GM18873 (cell line): ENCODE results near the gene STAP1.

Experiments
- ATAC-seq: cut with Tn5 transposase; IDR thresholded peaks from one replicate; pipeline ENCODE4 v1.9.1; 2021; ENCODE audit warnings: mild to moderate bottlenecking, moderate library complexity, moderate number of reproducible peaks; ENCODE audit not compliant: unreplicated experiment, low FRiP score

Gene STAP1

DNA sequence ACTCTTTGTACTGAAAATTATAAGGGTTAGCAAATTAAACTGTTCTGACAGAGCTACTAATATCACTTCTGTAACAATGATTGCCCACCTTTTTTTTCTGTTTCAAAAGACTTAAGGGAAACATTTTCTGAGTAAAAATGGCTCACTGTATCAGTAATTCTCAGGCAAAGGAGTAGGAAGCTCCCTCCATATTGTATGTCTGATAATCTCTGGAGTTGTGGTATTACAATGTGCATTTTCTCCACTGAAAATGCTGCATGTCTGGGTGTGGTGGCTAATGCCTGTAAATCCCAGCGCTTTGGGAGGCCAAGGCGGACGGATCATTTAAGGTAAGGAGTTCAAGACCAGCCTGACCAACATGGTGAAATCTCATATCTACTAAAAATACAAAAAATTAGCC lies 4.4 kb upstream of the STAP1 start:
- ATAC-seq: no peak

DNA sequence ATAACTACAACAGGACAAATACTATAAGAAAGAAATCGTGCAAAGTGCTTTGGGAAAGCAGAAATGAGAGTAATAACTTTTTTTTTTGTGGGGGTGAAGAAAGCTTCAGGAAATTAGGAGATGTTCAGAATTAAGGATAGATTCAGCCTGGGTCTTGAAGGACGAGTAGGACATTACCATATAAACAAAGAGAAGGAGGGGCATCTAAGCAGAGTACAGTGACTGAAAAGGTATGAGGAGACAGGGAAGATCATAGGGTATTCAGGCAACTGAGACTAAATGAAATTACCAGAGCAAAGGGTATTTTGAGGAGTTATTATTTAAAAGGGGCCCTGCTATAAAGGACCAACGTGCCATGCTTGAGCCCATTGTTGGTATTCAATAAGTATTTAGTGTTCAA lies 3.1 kb upstream of the STAP1 start:
- no peak for ATAC-seq

DNA sequence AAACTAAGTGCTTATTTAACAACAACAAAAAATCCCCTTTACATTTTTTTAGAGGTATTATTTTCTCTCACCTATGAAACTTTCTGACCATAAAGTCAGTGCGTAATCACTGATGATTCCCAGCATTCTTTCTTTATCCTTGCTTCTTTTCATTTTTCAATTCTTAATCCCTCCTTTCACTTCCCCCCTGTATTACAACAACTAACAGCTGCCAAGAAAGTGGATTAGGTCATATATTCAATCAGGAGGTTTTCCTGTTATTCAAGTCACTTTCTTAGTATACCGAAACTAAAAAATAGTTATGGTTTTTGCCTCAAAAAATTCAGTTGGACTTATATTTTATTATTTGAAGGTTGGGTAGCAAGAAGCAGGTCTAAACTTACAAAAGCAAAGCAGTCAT lies 2.1 kb upstream of the STAP1 start:
- ATAC-seq: no peak

DNA sequence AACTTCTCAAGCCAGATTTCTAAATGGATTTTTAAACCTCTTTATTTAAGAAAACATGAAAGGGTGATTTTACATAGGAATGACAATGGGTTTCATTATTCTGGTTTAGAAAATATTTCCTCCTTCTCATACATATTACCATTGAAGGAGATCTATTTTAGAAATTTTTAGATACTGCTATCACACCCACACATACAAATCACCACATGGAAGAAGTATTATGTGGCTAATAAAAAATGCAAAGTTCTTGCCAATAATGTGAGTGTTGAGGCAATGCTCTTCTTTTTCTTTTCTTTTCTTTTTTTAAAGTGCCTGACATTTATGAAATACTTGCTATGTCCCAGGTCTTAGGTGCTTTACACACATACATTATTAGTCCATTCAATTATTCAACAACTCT lies 6.8 kb downstream of the STAP1 start:
- no peak for ATAC-seq

DNA sequence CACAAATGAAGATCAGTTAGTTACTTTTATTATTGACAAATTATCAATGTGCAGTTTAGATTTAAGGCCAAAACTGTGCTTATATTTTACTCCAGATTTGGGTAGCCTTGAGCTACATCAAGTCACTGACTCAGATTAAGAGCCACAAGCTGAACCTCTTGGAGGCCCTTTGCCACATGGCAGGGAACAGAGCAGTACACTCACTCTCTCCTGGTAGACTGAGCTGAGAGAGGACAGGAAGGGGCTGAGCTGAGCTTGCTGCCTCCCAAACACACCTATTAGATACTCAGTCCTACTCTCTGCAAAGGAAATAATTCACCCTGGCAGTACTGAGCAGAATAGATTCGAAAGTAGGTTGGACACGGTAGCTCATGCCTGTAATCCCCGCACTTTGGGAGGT lies 7.8 kb downstream of the STAP1 start:
- no peak for ATAC-seq

- ATAC-seq: no peak
Observed at GRCh38 chr4:67568820-67569219, 10.3 kb downstream of the STAP1 start.

DNA sequence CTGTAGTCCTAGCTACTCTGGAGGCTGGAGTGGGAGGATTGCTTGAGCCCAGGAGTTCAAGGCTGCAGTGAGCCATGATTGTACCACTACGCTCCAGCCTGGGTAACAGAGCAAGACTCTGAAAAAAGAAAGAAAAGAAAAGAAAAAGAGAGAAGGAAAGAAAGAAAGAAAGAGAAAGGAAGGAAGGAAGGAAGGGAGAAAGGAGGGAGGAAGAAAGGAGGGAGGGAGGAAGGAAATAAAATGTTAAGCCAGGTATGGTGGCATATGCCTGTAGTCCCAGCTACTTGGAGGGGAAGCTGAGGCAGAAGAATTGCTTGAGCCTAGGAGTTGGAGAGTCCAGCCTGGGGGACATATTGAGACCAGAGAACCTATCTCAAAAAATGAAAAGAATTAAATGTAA lies 12.0 kb downstream of the STAP1 start:
- no peak for ATAC-seq

DNA sequence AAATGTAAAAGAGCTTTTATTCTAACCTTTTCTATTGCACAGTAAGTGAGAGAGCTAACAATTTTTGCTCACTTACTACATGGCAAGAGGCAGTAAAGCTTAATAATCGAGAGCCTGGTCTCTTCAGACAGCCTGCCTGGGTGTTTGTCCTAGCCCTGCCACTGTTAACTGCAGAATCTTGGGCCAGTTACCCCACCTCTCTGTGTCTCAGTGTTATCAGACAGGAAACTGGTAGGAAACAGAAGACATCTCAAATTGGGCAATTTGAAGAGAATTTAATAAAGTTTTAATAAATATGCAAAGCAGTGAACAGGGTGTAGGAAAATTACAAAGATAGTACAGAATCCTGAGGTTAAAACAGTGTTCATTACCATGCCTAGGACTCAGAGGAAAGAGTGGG lies 13.4 kb downstream of the STAP1 start:
- no peak for ATAC-seq

DNA sequence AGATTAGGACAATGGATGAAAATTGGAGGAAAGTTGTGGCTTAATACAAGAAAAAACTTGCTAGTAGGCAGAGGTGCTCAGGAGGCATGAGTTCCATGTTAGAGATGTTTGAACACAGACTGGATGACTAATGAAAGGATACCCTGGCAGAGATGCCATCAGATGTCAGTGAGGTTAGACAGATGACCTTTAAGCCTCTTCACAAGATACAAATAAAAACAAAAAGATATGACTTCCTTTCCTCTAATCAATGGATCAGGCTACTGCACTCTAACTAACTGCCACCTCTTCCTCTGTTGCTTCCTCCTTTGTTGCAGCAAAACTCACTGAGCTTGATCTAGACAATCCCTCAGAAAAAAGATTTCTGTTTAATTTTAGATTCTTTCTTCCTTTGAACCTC lies 14.7 kb downstream of the STAP1 start:
- no peak for ATAC-seq

DNA sequence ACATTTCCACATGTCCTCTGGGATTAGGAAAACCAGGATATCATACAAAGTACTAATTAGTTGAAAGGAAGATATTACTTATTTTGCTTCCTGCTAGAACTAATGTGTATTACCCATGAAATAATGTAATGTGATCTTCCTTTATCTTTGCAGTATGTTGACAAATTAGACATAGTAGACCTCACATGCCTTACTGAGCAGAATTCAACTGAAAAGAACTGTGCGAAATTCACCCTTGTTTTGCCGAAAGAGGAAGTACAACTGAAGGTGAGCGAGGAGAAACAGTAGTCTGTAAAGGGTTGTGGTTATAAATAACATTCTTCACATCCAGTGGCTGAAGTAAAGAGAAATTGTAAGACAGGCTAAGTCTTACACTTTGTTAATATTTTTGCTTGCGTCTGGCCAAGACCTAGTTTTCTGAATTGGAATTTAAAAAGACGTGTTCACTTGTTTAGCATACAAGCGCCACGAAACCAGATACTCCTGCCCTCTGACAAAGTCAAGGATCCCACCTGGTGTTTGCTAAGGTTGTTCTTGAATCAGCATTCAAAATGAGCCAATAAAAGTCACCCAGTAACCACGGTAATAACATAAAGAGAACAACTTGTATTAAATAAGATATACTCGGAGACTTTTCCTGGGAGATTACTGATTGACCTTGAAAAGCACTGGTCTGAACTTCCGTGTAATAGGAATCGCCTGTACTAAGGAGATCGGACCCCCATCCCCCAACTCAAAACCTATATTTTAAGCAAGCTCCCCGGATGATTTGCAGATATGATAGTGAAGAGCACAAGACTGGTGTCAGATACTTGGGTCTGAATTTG lies 16.9 kb downstream of the STAP1 start:
- ATAC-seq: peak; percentile 95

- ATAC-seq: no peak
Observed at GRCh38 chr4:67576059-67576466, 17.5 kb downstream of the STAP1 start.

DNA sequence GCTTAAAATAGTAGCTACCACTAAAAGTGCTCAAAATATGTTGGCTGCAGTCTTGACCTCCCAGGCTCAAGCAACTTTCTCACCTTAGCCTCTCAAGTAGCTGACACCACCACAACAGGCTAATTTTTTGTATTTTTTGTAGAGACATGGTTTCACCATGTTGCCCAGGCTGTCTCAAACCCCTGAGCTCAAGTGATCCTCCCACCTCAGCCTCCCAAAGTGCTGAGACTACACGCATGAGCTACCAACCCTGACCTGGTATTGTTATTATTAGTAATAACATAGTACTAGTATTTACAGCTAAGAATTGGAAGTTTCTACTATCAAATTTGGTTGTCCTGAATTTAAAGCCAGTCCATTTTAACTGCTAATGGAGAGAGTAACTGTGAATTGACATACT lies 18.0 kb downstream of the STAP1 start:
- peak; percentile 27 for ATAC-seq

GRCh38 chr4:67580577-67580976 lies 22.1 kb downstream of the STAP1 start:
- peak; percentile 35 for ATAC-seq

- peak; percentile 41 for ATAC-seq
Observed at GRCh38 chr4:67581208-67581857, 22.8 kb downstream of the STAP1 start.

DNA sequence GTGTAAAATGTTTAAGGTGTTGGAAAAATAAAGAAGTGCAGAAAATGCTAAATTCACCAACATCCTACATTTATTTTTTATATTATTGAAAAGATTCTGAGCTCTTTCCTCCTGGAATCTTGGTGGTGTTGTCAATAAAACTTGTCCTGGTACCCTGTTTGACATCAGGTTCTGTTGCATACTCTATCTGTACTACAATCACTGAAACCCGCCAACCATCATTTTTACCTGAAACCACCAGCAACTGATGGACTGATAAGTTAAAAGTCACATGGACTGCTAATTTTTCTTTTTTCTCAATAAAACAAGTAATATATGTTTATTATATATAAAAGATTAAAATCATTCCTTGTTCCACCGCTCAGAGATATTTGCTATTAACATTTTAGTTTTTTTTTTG lies 23.4 kb downstream of the STAP1 start:
- ATAC-seq: no peak

DNA sequence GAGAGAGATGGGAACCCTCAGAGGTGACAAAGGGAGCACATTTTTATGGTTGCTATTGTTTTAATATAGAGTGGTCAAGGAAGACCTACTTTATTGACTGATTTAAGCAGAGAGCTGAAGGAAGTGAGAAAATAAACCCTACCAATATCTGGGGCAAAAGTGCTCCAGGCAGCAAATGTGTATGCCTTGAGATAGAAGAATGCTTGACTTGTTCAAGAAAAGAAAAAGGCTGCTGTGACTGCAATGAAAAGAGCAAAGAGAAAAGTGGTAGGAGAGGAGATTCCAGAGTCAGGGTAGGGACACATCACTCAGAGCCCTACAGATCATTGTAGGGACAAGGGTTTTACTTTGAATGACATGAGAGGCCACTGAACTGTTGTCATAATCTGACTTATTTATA lies 26.0 kb downstream of the STAP1 start:
- no peak for ATAC-seq

- ATAC-seq: no peak
Observed at GRCh38 chr4:67587156-67587555, 28.6 kb downstream of the STAP1 start.

DNA sequence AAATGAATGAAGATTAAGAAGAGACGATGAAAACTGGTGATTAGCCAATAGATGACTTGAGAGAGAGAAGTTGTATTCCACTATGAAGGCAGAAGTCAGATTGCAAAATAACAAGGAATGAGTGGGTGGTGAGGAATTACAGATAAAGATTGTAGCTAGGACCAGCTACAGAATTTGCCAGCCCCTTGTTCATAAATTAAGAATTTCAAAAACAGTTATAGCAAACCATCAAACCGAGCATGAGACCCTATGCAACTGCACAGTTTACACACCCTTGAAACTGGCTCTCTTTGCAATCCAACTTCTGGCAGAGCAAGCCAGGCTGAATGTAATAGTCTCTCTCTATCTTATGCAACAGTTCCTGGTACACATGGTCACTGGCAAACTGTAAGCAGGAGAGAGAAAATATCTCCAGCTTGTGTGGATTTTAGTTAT lies 35.2 kb downstream of the STAP1 start:
- ATAC-seq: no peak

- no peak for ATAC-seq
Observed at GRCh38 chr4:67603310-67604028, 44.9 kb downstream of the STAP1 start.

DNA sequence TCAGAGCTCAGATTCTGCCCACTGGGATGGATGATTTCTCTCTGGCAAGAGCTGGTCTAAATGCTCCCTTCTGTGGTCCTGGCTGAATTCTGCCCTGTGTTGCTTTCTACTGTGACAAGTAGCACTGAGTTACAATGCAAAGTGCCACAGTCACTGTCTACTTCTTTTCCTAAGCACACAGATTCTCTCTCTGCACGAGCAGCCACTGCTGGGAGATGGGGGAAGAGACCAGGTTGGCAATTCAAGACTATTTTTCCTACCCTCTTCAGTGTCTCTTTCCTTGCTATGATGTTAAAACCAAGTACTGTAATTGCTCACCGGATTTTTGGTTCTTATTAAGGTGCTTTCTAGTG lies 45.5 kb downstream of the STAP1 start:
- no peak for ATAC-seq

GRCh38 chr4:67604749-67605148 lies 46.2 kb downstream of the STAP1 start:
- no peak for ATAC-seq

- no peak for ATAC-seq
Observed at GRCh38 chr4:67608027-67608426, 49.5 kb downstream of the STAP1 start.
